ENCODE measurements around the gene ADGRL1. TPM values are rescaled to one million over a fixed set of nuclear protein-coding genes. Genes with fewer than 3 reads are reported as not detected.
"Not testable (repeated sequence)": the region's sequence is repeated elsewhere in the genome, so short reads cannot be mapped to it uniquely, and the experiment has no call there.

ADGRL1 gene
- total RNA-seq, 2 experiments from 2014 or later, result 22.2 to 23.9 TPM

DNA sequence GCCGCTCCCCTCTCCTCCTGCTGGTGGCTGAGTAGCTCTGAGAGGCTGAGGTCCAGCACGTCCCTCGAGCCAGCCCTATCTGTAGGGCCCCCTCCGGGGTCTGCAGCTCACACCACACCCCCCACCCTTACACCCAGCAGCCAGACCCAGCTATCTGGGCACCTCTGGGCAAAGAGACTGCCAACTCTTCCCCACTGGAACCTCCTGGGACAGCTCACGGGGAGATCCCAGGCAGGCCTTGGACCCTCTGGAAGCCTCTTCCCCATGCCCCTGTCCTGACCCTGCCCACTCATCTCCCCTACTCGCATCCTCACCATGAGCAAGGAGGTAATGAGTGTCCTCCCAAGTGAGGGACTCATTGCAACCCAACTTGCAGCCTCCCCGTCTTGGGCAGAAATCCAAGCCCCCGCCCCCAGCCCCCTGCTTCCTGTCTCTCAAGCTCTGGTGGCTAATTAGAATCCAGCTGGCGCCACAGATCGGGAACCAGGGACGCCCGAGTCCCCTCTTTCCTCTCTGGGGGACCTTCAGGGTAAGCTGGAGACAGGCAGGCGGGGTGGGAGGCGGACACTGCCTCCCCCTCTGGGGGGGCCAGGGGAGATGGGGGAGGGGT, 22.1 kb downstream of the ADGRL1 start:
- CTCF ChIA-PET, result no interaction called here
- Mint-ChIP-seq H3K27ac (no peak overlapping the region), H3K27me3 (no peaks in the 10 kb centered on the region), H3K4me3 (no peak overlapping the region), H3K4me1 (ENCODE audit: low read depth) (peaks cover 9% of the 10 kb centered on the region), H3K36me3 (ENCODE audit: low read depth) (no peaks in the 10 kb centered on the region), H3K9me3 (no peaks in the 10 kb centered on the region)
- intact Hi-C loops (cut with DNase I, micrococcal nuclease), result no loop called here
- H3K4me3 ChIP-seq (ENCODE audit: low read length), result no peak overlapping the region
- H3K4me1 ChIP-seq (ENCODE audit: insufficient read depth, low read length), result no peaks in the 10 kb centered on the region
- H3K27ac ChIP-seq (ENCODE audit: low read depth in 1 of 2, low read length in 2 of 2), result no peak overlapping the region
- POLR2A ChIA-PET, result no interaction called here
- TF ChIP-seq, protein P1, sequence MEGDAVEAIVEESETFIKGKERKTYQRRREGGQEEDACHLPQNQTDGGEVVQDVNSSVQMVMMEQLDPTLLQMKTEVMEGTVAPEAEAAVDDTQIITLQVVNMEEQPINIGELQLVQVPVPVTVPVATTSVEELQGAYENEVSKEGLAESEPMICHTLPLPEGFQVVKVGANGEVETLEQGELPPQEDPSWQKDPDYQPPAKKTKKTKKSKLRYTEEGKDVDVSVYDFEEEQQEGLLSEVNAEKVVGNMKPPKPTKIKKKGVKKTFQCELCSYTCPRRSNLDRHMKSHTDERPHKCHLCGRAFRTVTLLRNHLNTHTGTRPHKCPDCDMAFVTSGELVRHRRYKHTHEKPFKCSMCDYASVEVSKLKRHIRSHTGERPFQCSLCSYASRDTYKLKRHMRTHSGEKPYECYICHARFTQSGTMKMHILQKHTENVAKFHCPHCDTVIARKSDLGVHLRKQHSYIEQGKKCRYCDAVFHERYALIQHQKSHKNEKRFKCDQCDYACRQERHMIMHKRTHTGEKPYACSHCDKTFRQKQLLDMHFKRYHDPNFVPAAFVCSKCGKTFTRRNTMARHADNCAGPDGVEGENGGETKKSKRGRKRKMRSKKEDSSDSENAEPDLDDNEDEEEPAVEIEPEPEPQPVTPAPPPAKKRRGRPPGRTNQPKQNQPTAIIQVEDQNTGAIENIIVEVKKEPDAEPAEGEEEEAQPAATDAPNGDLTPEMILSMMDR (IDR thresholded peaks at IDR 0.05), result no peak
- no peaks in the 10 kb centered on the region for H3K9me3 ChIP-seq (ENCODE audit: control insufficient read depth in 1 of 2, insufficient read depth in 1 of 2, low read length in 2 of 2)
- DNase-seq, result no peak
- H3K36me3 ChIP-seq (ENCODE audit: insufficient read depth, low read length), result no peaks in the 10 kb centered on the region
- H3K27me3 ChIP-seq (ENCODE audit: control insufficient read depth in 1 of 2, insufficient read depth in 2 of 2, low read length in 2 of 2), result no peaks in the 10 kb centered on the region
- ATAC-seq (ENCODE audit: poor library complexity), result no peak

DNA sequence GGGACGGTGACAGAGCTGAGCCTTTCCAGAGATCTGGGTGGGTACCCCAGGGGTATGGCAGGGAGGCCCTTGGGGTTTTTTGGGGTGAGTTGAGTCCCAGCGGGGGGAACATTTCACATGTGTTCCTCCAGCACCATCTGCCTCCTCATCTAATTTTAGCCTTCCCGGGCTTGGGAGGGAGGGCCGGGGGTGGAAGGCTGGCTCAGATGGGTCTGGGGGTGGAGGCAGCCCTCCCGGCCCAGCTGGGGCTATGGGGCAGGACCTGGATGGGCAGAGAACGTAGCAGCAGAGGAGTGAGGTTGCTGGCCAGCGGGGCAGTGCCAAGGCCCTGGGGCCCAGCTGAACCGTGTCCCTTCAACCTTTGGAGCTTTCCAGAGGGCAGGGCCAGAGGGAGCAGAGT, 23.5 kb downstream of the ADGRL1 start:
- H3K9me3 ChIP-seq (ENCODE audit: control insufficient read depth in 1 of 2, insufficient read depth in 1 of 2, low read length in 2 of 2), result no peaks in the 10 kb centered on the region
- H3K27me3 ChIP-seq (ENCODE audit: control insufficient read depth in 1 of 2, insufficient read depth in 2 of 2, low read length in 2 of 2), result no peaks in the 10 kb centered on the region
- no peaks in the 10 kb centered on the region for H3K4me1 ChIP-seq (ENCODE audit: insufficient read depth, low read length)
- no peaks in the 10 kb centered on the region for H3K9me3 Mint-ChIP-seq
- ATAC-seq (ENCODE audit: poor library complexity), result no peak
- intact Hi-C loops (cut with DNase I, micrococcal nuclease), result no loop called here
- H3K4me3 Mint-ChIP-seq, result no peak overlapping the region
- no peak overlapping the region for H3K27ac ChIP-seq (ENCODE audit: low read depth in 1 of 2, low read length in 2 of 2)
- no peaks in the 10 kb centered on the region for H3K36me3 Mint-ChIP-seq (ENCODE audit: low read depth)
- ChIA-PET CTCF (no interaction called here), POLR2A (no interaction called here)
- H3K27ac Mint-ChIP-seq, result no peak overlapping the region
- H3K27me3 Mint-ChIP-seq, result no peaks in the 10 kb centered on the region
- DNase-seq, result no peak
- TF ChIP-seq, protein P1 (IDR thresholded peaks at IDR 0.05), result no peak
- peaks cover 9% of the 10 kb centered on the region for H3K4me1 Mint-ChIP-seq (ENCODE audit: low read depth)
- peaks cover under 1% of the 10 kb centered on the region for H3K36me3 ChIP-seq (ENCODE audit: insufficient read depth, low read length)
- no peak overlapping the region for H3K4me3 ChIP-seq (ENCODE audit: low read length)

DNA sequence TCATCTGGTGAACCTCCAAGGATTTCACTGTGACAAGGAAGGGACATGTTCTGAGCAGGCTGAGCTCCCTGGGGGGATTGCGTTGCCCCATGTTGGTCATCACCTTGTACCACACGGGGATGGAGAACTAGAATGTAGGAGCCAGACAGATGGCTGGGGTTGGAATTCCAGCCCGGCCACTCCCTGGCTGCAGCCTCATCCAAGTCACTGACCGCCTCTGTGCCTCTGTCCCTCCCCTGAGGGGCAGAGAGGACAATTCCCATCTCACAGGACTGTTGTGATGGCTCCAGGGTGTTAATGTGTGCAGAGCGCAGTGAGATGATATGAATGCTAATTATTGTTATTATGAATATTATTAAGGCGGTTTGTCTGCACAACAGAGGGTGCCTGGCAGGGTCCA, 24.1 kb downstream of the ADGRL1 start:
- no peaks in the 10 kb centered on the region for H3K4me1 ChIP-seq (ENCODE audit: insufficient read depth, low read length)
- H3K9me3 ChIP-seq (ENCODE audit: control insufficient read depth in 1 of 2, insufficient read depth in 1 of 2, low read length in 2 of 2), result no peaks in the 10 kb centered on the region
- H3K27me3 Mint-ChIP-seq, result no peaks in the 10 kb centered on the region
- ATAC-seq (ENCODE audit: poor library complexity) (no peak), DNase-seq (no peak)
- no peak overlapping the region for H3K4me3 Mint-ChIP-seq
- H3K27me3 ChIP-seq (ENCODE audit: control insufficient read depth in 1 of 2, insufficient read depth in 2 of 2, low read length in 2 of 2), result no peaks in the 10 kb centered on the region
- H3K4me1 Mint-ChIP-seq (ENCODE audit: low read depth), result peaks cover 9% of the 10 kb centered on the region
- peaks cover 5% of the 10 kb centered on the region for H3K36me3 Mint-ChIP-seq (ENCODE audit: low read depth)
- peaks cover 4% of the 10 kb centered on the region for H3K36me3 ChIP-seq (ENCODE audit: insufficient read depth, low read length)
- ChIA-PET CTCF (no interaction called here), POLR2A (no interaction called here)
- no peak overlapping the region for H3K27ac ChIP-seq (ENCODE audit: low read depth in 1 of 2, low read length in 2 of 2)
- no peak overlapping the region for H3K27ac Mint-ChIP-seq
- TF ChIP-seq, protein P1 (IDR thresholded peaks at IDR 0.05), result no peak
- H3K9me3 Mint-ChIP-seq, result no peaks in the 10 kb centered on the region
- intact Hi-C loops (cut with DNase I, micrococcal nuclease), result no loop called here
- no peak overlapping the region for H3K4me3 ChIP-seq (ENCODE audit: low read length)

DNA sequence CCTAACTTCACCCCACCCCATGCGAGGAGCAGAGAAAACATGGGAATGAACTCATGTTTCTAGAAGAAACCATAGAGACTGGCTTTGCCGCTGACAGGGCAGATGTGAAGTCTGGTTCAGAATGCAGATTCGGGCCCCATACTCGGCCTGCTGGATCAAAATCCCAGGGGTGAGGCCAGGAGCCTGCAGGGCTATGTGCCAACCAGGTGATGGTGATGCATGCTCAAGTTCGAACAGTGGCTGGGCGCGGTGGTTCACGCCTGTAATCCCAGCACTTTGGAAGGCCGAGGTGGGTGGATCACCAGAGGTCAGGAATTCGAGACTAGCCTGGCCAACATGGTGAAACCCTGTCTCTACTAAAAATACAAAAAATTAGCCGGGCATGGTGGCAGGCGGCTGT, 24.8 kb downstream of the ADGRL1 start:
- H3K4me1 Mint-ChIP-seq (ENCODE audit: low read depth); H3K27ac ChIP-seq (ENCODE audit: low read depth in 1 of 2, low read length in 2 of 2); H3K36me3 ChIP-seq (ENCODE audit: insufficient read depth, low read length); DNase-seq; POLR2A ChIA-PET; H3K27me3 Mint-ChIP-seq; H3K9me3 ChIP-seq (ENCODE audit: control insufficient read depth in 1 of 2, insufficient read depth in 1 of 2, low read length in 2 of 2); H3K4me3 Mint-ChIP-seq; ATAC-seq (ENCODE audit: poor library complexity); CTCF ChIA-PET; H3K27me3 ChIP-seq (ENCODE audit: control insufficient read depth in 1 of 2, insufficient read depth in 2 of 2, low read length in 2 of 2); H3K4me3 ChIP-seq (ENCODE audit: low read length); H3K9me3 Mint-ChIP-seq; H3K4me1 ChIP-seq (ENCODE audit: insufficient read depth, low read length); intact Hi-C loops (cut with DNase I, micrococcal nuclease); H3K27ac Mint-ChIP-seq: not testable (repeated sequence)
- peaks cover 12% of the 10 kb centered on the region for H3K36me3 Mint-ChIP-seq (ENCODE audit: low read depth)

All from CD4-positive, alpha-beta T cell (primary cell).